GM23338 (cell line): Measurements from ENCODE around the gene PDGFC.

Source experiments
- CREB1 ChIP-seq: fragments of 250-450 bp; sonication (Bioruptor Pico); IDR thresholded peaks from 2 replicates; pipeline ENCODE4 v1.5.0; 2020; ENCODE audit warnings: low read depth, mild to moderate bottlenecking, moderate library complexity
- CTCF ChIP-seq, 2 experiments: fragments of 200-600 bp in 1 of 2; sonication (generic) in 1 of 2; conservative IDR thresholded peaks; 2 replicates each; pipeline versions ENCODE4 v1.5.1 to v1.6.1; 2016 to 2017; ENCODE audit warnings: antibody characterized with exemption in 2 of 2, low read depth in 2 of 2, mild to moderate bottlenecking in 2 of 2, moderate library complexity in 1 of 2
- EZH2 ChIP-seq: fragments of 200-600 bp; sonication (generic); IDR thresholded peaks from one replicate; pipeline ENCODE4 v1.8.0; 2017; ENCODE audit warnings: antibody characterized with exemption, mild to moderate bottlenecking, low read depth; ENCODE audit not compliant: unreplicated experiment
- EZH2phosphoT487 ChIP-seq: fragments of 200-600 bp; sonication (generic); IDR thresholded peaks from one replicate; pipeline ENCODE4 v1.8.1; 2018; ENCODE audit warnings: antibody characterized with exemption; ENCODE audit not compliant: unreplicated experiment
- JUNB ChIP-seq: IDR thresholded peaks from one replicate; pipeline ENCODE4 v1.6.1; 2016; ENCODE audit warnings: antibody characterized with exemption; ENCODE audit not compliant: unreplicated experiment
- POLR2AphosphoS5 ChIP-seq: IDR thresholded peaks from 2 replicates; pipeline ENCODE4 v1.6.1; 2016; ENCODE audit warnings: antibody characterized with exemption, low read depth
- ZNF114 ChIP-seq: fragments of 250-450 bp; sonication (Bioruptor Pico); IDR thresholded peaks from 2 replicates; pipeline ENCODE4 v1.5.0; 2020; ENCODE audit warnings: mild to moderate bottlenecking, moderate library complexity
- ZNF331 ChIP-seq: fragments of 250-450 bp; sonication (Bioruptor Pico); IDR thresholded peaks from 2 replicates; pipeline ENCODE4 v1.5.0; 2020; ENCODE audit warnings: low read depth, mild to moderate bottlenecking, moderate library complexity
- TF ChIP-seq, protein P1 (sequence below): IDR thresholded peaks from one replicate; pipeline ENCODE4 v1.6.1; 2018; ENCODE audit warnings: antibody characterized with exemption; ENCODE audit not compliant: unreplicated experiment
- TF ChIP-seq, protein P2 (sequence below): IDR thresholded peaks from 2 replicates; pipeline ENCODE4 v1.6.1; 2016; ENCODE audit warnings: antibody characterized with exemption

DNA sequence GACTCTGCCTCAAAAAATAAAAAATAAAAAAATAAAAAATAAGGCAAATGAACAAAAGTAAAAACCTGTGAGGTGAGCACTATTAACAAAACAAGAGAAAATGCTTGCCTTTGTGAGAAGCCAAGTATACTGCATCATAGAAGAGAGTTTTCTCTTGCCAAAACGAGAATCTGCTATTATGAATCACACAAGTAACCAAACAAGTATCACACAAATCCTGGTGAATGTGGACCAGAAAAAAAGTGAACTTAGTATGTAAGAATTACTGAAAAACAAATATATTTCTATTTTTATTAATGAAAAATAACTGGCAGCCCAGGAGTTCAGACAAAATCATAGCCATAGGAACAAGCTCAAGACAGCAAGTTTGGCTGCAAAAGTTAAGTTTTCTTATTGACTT is 193.5 kb downstream of the PDGFC start:
- no peak for TF ChIP-seq CTCF (conservative IDR thresholded peaks at IDR 0.05; ENCODE audit: low read depth in 2 of 2)
- TF ChIP-seq, protein P1, sequence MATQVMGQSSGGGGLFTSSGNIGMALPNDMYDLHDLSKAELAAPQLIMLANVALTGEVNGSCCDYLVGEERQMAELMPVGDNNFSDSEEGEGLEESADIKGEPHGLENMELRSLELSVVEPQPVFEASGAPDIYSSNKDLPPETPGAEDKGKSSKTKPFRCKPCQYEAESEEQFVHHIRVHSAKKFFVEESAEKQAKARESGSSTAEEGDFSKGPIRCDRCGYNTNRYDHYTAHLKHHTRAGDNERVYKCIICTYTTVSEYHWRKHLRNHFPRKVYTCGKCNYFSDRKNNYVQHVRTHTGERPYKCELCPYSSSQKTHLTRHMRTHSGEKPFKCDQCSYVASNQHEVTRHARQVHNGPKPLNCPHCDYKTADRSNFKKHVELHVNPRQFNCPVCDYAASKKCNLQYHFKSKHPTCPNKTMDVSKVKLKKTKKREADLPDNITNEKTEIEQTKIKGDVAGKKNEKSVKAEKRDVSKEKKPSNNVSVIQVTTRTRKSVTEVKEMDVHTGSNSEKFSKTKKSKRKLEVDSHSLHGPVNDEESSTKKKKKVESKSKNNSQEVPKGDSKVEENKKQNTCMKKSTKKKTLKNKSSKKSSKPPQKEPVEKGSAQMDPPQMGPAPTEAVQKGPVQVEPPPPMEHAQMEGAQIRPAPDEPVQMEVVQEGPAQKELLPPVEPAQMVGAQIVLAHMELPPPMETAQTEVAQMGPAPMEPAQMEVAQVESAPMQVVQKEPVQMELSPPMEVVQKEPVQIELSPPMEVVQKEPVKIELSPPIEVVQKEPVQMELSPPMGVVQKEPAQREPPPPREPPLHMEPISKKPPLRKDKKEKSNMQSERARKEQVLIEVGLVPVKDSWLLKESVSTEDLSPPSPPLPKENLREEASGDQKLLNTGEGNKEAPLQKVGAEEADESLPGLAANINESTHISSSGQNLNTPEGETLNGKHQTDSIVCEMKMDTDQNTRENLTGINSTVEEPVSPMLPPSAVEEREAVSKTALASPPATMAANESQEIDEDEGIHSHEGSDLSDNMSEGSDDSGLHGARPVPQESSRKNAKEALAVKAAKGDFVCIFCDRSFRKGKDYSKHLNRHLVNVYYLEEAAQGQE = no peak
- no peak for TF ChIP-seq POLR2AphosphoS5
- TF ChIP-seq EZH2 = no peak
- no peak for TF ChIP-seq JUNB
- TF ChIP-seq EZH2phosphoT487 = no peak
- TF ChIP-seq, protein P2, sequence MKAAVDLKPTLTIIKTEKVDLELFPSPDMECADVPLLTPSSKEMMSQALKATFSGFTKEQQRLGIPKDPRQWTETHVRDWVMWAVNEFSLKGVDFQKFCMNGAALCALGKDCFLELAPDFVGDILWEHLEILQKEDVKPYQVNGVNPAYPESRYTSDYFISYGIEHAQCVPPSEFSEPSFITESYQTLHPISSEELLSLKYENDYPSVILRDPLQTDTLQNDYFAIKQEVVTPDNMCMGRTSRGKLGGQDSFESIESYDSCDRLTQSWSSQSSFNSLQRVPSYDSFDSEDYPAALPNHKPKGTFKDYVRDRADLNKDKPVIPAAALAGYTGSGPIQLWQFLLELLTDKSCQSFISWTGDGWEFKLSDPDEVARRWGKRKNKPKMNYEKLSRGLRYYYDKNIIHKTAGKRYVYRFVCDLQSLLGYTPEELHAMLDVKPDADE = no peak
- TF ChIP-seq ZNF331 = no peak
- no peak for TF ChIP-seq CREB1 (CRISPR knock-in tag)
- TF ChIP-seq ZNF114 (CRISPR knock-in tag) = no peak
